ENCODE measurements around the gene SAMD8. TPM values are rescaled to one million over a fixed set of nuclear protein-coding genes. Genes with fewer than 3 reads are reported as not detected.

Gene SAMD8
- total RNA-seq, result 20.2 and 23.1 TPM in 2 replicates

DNA sequence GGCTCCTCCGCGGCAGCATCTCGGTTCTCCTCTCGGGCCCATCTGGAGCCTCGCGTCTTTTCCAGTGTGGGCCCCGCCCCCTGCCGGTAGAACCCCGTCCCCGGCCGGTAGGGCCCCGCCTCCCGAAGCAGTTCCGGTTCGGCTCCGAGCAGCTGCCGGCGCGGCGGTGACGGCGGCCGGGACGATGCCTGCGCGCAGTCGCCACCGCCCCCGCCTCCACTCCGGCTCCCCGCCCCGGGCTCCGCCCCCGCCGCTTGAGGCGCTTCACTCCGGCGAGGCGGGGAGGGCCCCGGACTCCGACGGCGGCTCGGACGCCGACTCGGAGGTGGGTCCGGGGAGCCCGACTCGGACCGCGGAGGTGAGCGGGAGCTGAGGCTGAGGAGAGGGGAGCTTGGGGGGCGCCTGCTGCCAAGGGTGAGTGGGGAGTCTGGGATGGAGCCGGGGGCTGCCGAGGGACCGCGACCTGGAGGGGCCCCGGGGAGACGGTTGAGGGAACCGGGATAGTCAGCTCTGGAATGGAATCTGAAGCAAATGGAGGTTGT lies at the start of gene SAMD8:
TSS of gene SAMD8 (plus strand) at position 292 of the 542 bp plus-strand sequence. CDS start 38,873 bp downstream, outside the sequence.

DNA sequence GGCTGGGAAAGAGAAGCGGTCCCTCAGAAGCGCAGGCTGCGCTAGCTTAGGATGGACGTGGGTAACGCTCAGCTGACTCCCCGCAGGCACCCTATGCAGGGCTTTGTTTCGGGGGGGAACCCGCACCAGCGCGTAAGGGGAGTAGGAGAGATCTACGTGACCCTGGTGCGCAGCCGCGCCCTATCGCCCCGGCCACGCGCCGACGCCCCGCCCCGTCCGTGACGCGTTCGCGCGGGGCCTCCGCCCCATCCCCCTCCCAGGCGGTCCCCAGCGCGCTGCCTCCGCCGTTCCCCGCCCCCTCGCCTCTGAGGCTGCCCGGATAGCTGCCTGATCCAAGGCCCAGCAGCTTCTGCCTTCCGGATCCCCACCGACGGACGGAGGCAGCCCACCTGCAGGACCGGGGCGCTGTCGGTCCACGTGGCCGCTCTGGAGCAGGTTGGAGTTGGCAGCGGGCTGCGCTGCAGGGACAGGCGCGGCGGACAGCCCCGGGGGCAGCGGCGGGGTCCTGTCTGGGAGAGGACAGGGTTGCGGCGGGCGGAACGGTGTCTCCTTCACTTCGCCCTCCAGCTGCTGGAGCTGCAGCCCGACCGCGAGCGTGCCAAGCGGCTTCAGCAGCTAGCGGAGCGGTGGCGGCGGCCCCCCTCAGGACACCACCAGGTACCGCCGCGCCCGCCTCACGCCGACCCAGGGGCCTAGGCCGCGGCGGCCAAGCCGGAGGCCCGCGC lies 99.0 kb downstream of the SAMD8 start, which contains the start of gene VDAC2:
TSS of gene VDAC2 (plus strand) at position 515 of the 725 bp plus-strand sequence. CDS start 363 bp downstream, outside the sequence.

Other genes with a start within 250 kb of the SAMD8 start
- gene VDAC2, start 99.1 kb downstream of the SAMD8 start, total RNA-seq, result 144 and 165 TPM in 2 replicates
- 6.6 and 11.0 TPM in 2 replicates for gene COMTD1, start 124.3 kb downstream of the SAMD8 start, total RNA-seq

All from subcutaneous preadipocyte (primary cell).